NCI-H748 (cell line): ENCODE data around the gene ATP6V0E1.

Experiments
- DNase-seq: peaks from one replicate; lab custom pipeline; 2025; ENCODE audit not compliant: unreplicated experiment; lab: John Stamatoyannopoulos, UW

The ATP6V0E1 gene

GRCh38 chr5:172956228-172956627, 27.3 kb upstream of the ATP6V0E1 start:
- DNase-seq: no peak

GRCh38 chr5:172956936-172957335, 26.6 kb upstream of the ATP6V0E1 start:
- DNase-seq: no peak

GRCh38 chr5:172957458-172957857, 26.1 kb upstream of the ATP6V0E1 start:
- DNase-seq: no peak

GRCh38 chr5:172958331-172959046, 25.1 kb upstream of the ATP6V0E1 start:
- DNase-seq: peak; percentile 65

- no peak for DNase-seq
Observed at GRCh38 chr5:172959824-172960799, 23.5 kb upstream of the ATP6V0E1 start.

GRCh38 chr5:172969921-172970320, 13.7 kb upstream of the ATP6V0E1 start:
- DNase-seq: no peak

GRCh38 chr5:172971482-172971881, 12.1 kb upstream of the ATP6V0E1 start:
- no peak for DNase-seq

- no peak for DNase-seq
Observed at GRCh38 chr5:172972552-172972951, 11.0 kb upstream of the ATP6V0E1 start.

- DNase-seq: no peak
Observed at GRCh38 chr5:172973127-172973916, 10.2 kb upstream of the ATP6V0E1 start.

GRCh38 chr5:172973931-172974330, 9.6 kb upstream of the ATP6V0E1 start:
- no peak for DNase-seq

GRCh38 chr5:172975289-172975688, 8.3 kb upstream of the ATP6V0E1 start:
- no peak for DNase-seq

- no peak for DNase-seq
Observed at GRCh38 chr5:172979778-172980177, 3.8 kb upstream of the ATP6V0E1 start.

GRCh38 chr5:172981931-172982330, 1.6 kb upstream of the ATP6V0E1 start:
- DNase-seq: no peak

GRCh38 chr5:172984244-172984953, 828 bp downstream of the ATP6V0E1 start:
- peak; percentile 86 for DNase-seq

GRCh38 chr5:172985596-172985995, 2.0 kb downstream of the ATP6V0E1 start:
- DNase-seq: peak; percentile 24

- no peak for DNase-seq
Observed at GRCh38 chr5:172988276-172988675, 4.7 kb downstream of the ATP6V0E1 start.

GRCh38 chr5:172990776-172991175, 7.2 kb downstream of the ATP6V0E1 start:
- no peak for DNase-seq

GRCh38 chr5:172994405-172994804, 10.8 kb downstream of the ATP6V0E1 start:
- DNase-seq: no peak

GRCh38 chr5:172999372-172999973, 15.9 kb downstream of the ATP6V0E1 start:
- no peak for DNase-seq

GRCh38 chr5:172999974-173000373, 16.4 kb downstream of the ATP6V0E1 start:
- DNase-seq: no peak
